Type B pancreatic cell (in vitro differentiated cells): ENCODE measurements around the gene SSTR4. TPM values are rescaled to one million over a fixed set of nuclear protein-coding genes. Genes with fewer than 3 reads are reported as not detected.
A peak's percentile ranks its signal among the peaks of the same experiment; 100 is the strongest.

Experiments used
- DNase-seq: peaks from one replicate; pipeline ENCODE4 v3.0.0; 2021; ENCODE audit warnings: mixed read lengths; ENCODE audit not compliant: unreplicated experiment; ENCODE audit errors: extremely low spot score
- H3K27ac Mint-ChIP-seq: 2 replicates; pipeline ENCODE4 v1.8.0; 2021; ENCODE audit warnings: mild to moderate bottlenecking, mixed read lengths
- H3K27me3 Mint-ChIP-seq: 2 replicates; pipeline ENCODE4 v1.8.0; 2021; ENCODE audit warnings: mixed read lengths
- H3K36me3 Mint-ChIP-seq: 2 replicates; pipeline ENCODE4 v1.8.0; 2021; ENCODE audit warnings: mixed read lengths
- H3K4me1 Mint-ChIP-seq: one replicate; pipeline ENCODE4 v1.8.0; 2021; ENCODE audit warnings: mixed read lengths; ENCODE audit not compliant: unreplicated experiment
- H3K4me3 Mint-ChIP-seq: 2 replicates; pipeline ENCODE4 v1.8.0; 2021; ENCODE audit warnings: mild to moderate bottlenecking, mixed read lengths
- H3K9me3 Mint-ChIP-seq: 2 replicates; pipeline ENCODE4 v1.8.0; 2021; ENCODE audit warnings: mixed read lengths
- CTCF ChIP-seq: fragments of 200-600 bp; sonication (generic); conservative IDR thresholded peaks from 2 replicates; pipeline ENCODE4 v1.5.0; 2021; ENCODE audit warnings: antibody characterized with exemption, mild to moderate bottlenecking
- total RNA-seq: library from RNA; stranded (reverse); gene quantifications from 2 replicates; pipeline ENCODE4 v1.2.1, GENCODE V29; 2021; ENCODE audit warnings: low replicate concordance

SSTR4 gene
- total RNA-seq, 1 donor from 2014 or later = not detected

GRCh38 chr20:23062632-23063031 is 27.5 kb downstream of the SSTR4 start:
- Mint-ChIP-seq H3K27me3 (peaks cover under 1% of the 10 kb centered on the region), H3K4me3 (no peak overlapping the region), H3K9me3 (no peaks in the 10 kb centered on the region), H3K27ac (no peak overlapping the region), H3K36me3 (no peaks in the 10 kb centered on the region), H3K4me1 (peaks cover 27% of the 10 kb centered on the region)
- no peak for DNase-seq
- no peak for TF ChIP-seq CTCF

GRCh38 chr20:23063168-23063567 is 28.1 kb downstream of the SSTR4 start:
- Mint-ChIP-seq H3K27me3 (no peaks in the 10 kb centered on the region), H3K4me3 (no peak overlapping the region), H3K27ac (no peak overlapping the region), H3K9me3 (no peaks in the 10 kb centered on the region), H3K4me1 (peaks cover 27% of the 10 kb centered on the region), H3K36me3 (no peaks in the 10 kb centered on the region)
- DNase-seq = no peak
- TF ChIP-seq CTCF = no peak

- DNase-seq = no peak
- H3K4me3 Mint-ChIP-seq = no peak overlapping the region
- no peak for TF ChIP-seq CTCF
- peaks cover 3% of the 10 kb centered on the region for H3K27me3 Mint-ChIP-seq
- H3K9me3 Mint-ChIP-seq = no peaks in the 10 kb centered on the region
- H3K27ac Mint-ChIP-seq = no peak overlapping the region
- H3K36me3 Mint-ChIP-seq = no peaks in the 10 kb centered on the region
- peaks cover 27% of the 10 kb centered on the region for H3K4me1 Mint-ChIP-seq
Measured at GRCh38 chr20:23063581-23063980, 28.5 kb downstream of the SSTR4 start.

GRCh38 chr20:23065266-23066201 is 30.4 kb downstream of the SSTR4 start:
- no peak overlapping the region for H3K27ac Mint-ChIP-seq
- peak overlapping the region; percentile 8 for H3K4me3 Mint-ChIP-seq
- H3K36me3 Mint-ChIP-seq = no peaks in the 10 kb centered on the region
- TF ChIP-seq CTCF = no peak
- H3K4me1 Mint-ChIP-seq = peaks cover 27% of the 10 kb centered on the region
- H3K27me3 Mint-ChIP-seq = peaks cover 6% of the 10 kb centered on the region
- no peaks in the 10 kb centered on the region for H3K9me3 Mint-ChIP-seq
- no peak for DNase-seq

GRCh38 chr20:23066772-23067171 is 31.7 kb downstream of the SSTR4 start:
- H3K36me3 Mint-ChIP-seq = no peaks in the 10 kb centered on the region
- no peaks in the 10 kb centered on the region for H3K9me3 Mint-ChIP-seq
- TF ChIP-seq CTCF = no peak

More at GRCh38 chr20:23066772-23067171, 31.7 kb downstream of the SSTR4 start:
- no peak for DNase-seq
- Mint-ChIP-seq H3K4me1 (peaks cover 29% of the 10 kb centered on the region), H3K27me3 (peaks cover 6% of the 10 kb centered on the region), H3K27ac (no peak overlapping the region), H3K4me3 (no peak overlapping the region)
